ENCODE data around the gene IGF1R. TPM values are rescaled to one million over a fixed set of nuclear protein-coding genes. Genes with fewer than 3 reads are reported as not detected.

Gene IGF1R
- total RNA-seq, 1 experiment from 2014 or later: 71.3 TPM

DNA sequence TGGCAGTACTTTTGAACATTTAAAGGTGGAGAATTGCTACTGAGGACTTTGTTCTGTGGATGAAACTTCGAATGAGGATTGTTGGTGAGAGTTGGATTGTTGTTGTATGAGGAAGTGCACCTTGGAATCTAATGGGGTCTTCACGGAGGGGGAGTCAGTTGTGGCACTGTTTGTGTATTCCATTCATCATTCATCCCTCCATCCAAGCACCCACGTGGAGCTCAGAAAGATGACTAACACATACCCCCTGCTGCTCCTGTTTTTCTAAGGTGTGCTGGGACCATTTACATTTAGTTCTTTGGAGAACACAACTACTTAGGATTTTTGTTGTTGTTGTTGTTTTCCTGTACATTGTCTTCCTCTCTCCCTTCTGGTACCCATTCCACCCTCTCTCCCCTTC lies 122.6 kb downstream of the IGF1R start:
- H3K4me2 ChIP-seq: no peak overlapping the region
- H3F3A ChIP-seq (ENCODE audit: insufficient read depth, low read depth): no peaks in the 10 kb centered on the region
- H3K4me3 ChIP-seq: no peak overlapping the region
- intact Hi-C loops (cut with micrococcal nuclease; ENCODE audit: unreplicated experiment): loop anchor here (10.0 kb wide), 1 partner anchor 256 kb away; no protein-coding TSS in a partner anchor
- BruUV-seq (replicated peaks): no TSS peak
- H3K4me1 ChIP-seq (replicated peaks; ENCODE audit: insufficient read depth): no peaks in the 10 kb centered on the region
- no peak overlapping the region for H2AFZ ChIP-seq
- no peaks in the 10 kb centered on the region for H3K27me3 ChIP-seq (ENCODE audit: insufficient read depth, low read depth)
- no peaks in the 10 kb centered on the region for H3K36me3 ChIP-seq (ENCODE audit: low read depth)
- POLR2A ChIA-PET (ENCODE audit: unreplicated experiment): no interaction called here
- peaks cover 8% of the 10 kb centered on the region for H4K20me1 ChIP-seq (ENCODE audit: insufficient read depth)
- no peak overlapping the region for H3K27ac ChIP-seq
- CTCF ChIA-PET: no interaction called here
- H3K79me2 ChIP-seq (ENCODE audit: low read depth): peaks cover 77% of the 10 kb centered on the region
- TF ChIP-seq CTCF (conservative IDR thresholded peaks at IDR 0.05) (no peak), EZH2 (IDR thresholded peaks at IDR 0.05; ENCODE audit: low read depth) (no peak)
- H3K9me3 ChIP-seq (ENCODE audit: insufficient read depth, low read depth): no peaks in the 10 kb centered on the region
- H3K9me2 ChIP-seq (ENCODE audit: insufficient read depth): no peaks in the 10 kb centered on the region
- no peak for DNase-seq

DNA sequence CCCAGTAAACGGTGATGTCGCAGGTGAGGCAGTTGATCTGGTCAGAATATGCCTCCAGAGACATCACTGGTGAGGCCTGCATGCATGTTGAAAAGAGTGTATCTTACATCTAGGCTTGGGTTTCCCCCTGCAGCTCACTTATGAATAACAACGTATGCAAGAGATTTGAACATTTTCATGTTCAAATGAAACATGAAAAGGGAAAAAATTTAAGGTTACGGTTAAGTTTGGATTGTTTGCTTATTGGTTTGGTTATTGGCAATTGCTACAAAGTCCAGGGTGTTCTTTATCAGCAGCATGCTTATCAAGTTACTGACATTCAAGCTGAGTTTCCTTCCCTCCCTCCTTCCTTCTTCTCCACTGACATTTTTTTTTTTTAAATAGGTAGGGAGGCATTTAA lies 123.2 kb downstream of the IGF1R start:
- CTCF ChIA-PET: no interaction called here
- POLR2A ChIA-PET (ENCODE audit: unreplicated experiment): no interaction called here
- Histone ChIP-seq H3K79me2 (ENCODE audit: low read depth) (peaks cover 76% of the 10 kb centered on the region), H2AFZ (no peak overlapping the region), H3K4me2 (no peak overlapping the region), H3K4me3 (no peak overlapping the region), H3K9me3 (ENCODE audit: insufficient read depth, low read depth) (no peaks in the 10 kb centered on the region), H3K27me3 (ENCODE audit: insufficient read depth, low read depth) (no peaks in the 10 kb centered on the region), H3K9me2 (ENCODE audit: insufficient read depth) (no peaks in the 10 kb centered on the region), H3K4me1 (replicated peaks; ENCODE audit: insufficient read depth) (no peaks in the 10 kb centered on the region), H3K36me3 (ENCODE audit: low read depth) (no peaks in the 10 kb centered on the region), H4K20me1 (ENCODE audit: insufficient read depth) (peaks cover 8% of the 10 kb centered on the region), H3F3A (ENCODE audit: insufficient read depth, low read depth) (no peaks in the 10 kb centered on the region), H3K27ac (no peak overlapping the region)
- no peak for TF ChIP-seq CTCF (conservative IDR thresholded peaks at IDR 0.05)
- no peak for TF ChIP-seq EZH2 (IDR thresholded peaks at IDR 0.05; ENCODE audit: low read depth)
- BruUV-seq (replicated peaks): no TSS peak
- DNase-seq: no peak
- intact Hi-C loops (cut with micrococcal nuclease; ENCODE audit: unreplicated experiment): loop anchor here (10.0 kb wide), 1 partner anchor 257 kb away; no protein-coding TSS in a partner anchor

DNA sequence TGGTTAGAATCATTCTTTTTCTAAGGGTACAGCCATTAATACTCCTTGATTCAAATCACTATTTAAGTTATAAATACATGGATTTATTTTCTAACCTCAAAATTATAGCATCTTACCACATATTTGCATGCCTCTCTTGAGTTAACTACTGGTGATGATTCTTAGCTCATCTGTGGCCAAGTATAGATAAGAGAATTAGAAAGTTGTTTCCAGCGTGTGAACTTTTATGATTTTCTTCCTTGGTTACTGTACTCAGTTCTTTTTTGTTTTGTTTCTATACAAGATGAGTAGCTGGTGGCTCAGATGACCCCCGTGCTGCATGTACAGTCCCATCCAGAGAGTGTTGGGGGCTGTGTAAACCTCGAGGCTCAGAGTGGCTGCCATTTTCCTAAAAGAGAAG lies 124.6 kb downstream of the IGF1R start:
- no peak for DNase-seq
- Histone ChIP-seq H3K9me3 (ENCODE audit: insufficient read depth, low read depth) (no peaks in the 10 kb centered on the region), H3K36me3 (ENCODE audit: low read depth) (no peaks in the 10 kb centered on the region), H3K4me1 (replicated peaks; ENCODE audit: insufficient read depth) (no peaks in the 10 kb centered on the region), H4K20me1 (ENCODE audit: insufficient read depth) (peaks cover 5% of the 10 kb centered on the region), H3K27ac (no peak overlapping the region), H3K27me3 (ENCODE audit: insufficient read depth, low read depth) (no peaks in the 10 kb centered on the region), H3F3A (ENCODE audit: insufficient read depth, low read depth) (no peaks in the 10 kb centered on the region), H2AFZ (no peak overlapping the region), H3K79me2 (ENCODE audit: low read depth) (peaks cover 76% of the 10 kb centered on the region), H3K9me2 (ENCODE audit: insufficient read depth) (no peaks in the 10 kb centered on the region), H3K4me3 (no peak overlapping the region), H3K4me2 (no peak overlapping the region)
- CTCF ChIA-PET: no interaction called here
- no TSS peak for BruUV-seq (replicated peaks)
- TF ChIP-seq CTCF (conservative IDR thresholded peaks at IDR 0.05): no peak
- TF ChIP-seq EZH2 (IDR thresholded peaks at IDR 0.05; ENCODE audit: low read depth): no peak
- intact Hi-C loops (cut with micrococcal nuclease; ENCODE audit: unreplicated experiment): loop anchor here (10.0 kb wide), 1 partner anchor 258 kb away; no protein-coding TSS in a partner anchor
- POLR2A ChIA-PET (ENCODE audit: unreplicated experiment): no interaction called here
